ENCODE measurements around the gene ALG12.
"Not testable (repeated sequence)": the region's sequence is repeated elsewhere in the genome, so short reads cannot be mapped to it uniquely, and the experiment has no call there.

The ALG12 gene

GRCh38 chr22:49948116-49948957 is 30.1 kb upstream of the ALG12 start:
- no peak for TF ChIP-seq CTCF (conservative IDR thresholded peaks at IDR 0.05; ENCODE audit: low read depth, low read length)
- DNase-seq (ENCODE audit: low read depth), result no peak
- no peak overlapping the region for H3K4me3 ChIP-seq (ENCODE audit: low read length)

- TF ChIP-seq CTCF (conservative IDR thresholded peaks at IDR 0.05; ENCODE audit: low read depth, low read length), result no peak
- no peak for DNase-seq (ENCODE audit: low read depth)
- H3K4me3 ChIP-seq (ENCODE audit: low read length), result no peak overlapping the region
Observed at GRCh38 chr22:49947296-49947622, 29.0 kb upstream of the ALG12 start.

GRCh38 chr22:49946612-49947295 is 28.5 kb upstream of the ALG12 start:
- no peak for DNase-seq (ENCODE audit: low read depth)
- no peak for TF ChIP-seq CTCF (conservative IDR thresholded peaks at IDR 0.05; ENCODE audit: low read depth, low read length)
- no peak overlapping the region for H3K4me3 ChIP-seq (ENCODE audit: low read length)

GRCh38 chr22:49945042-49945794 is 27.0 kb upstream of the ALG12 start:
- DNase-seq (ENCODE audit: low read depth); H3K4me3 ChIP-seq (ENCODE audit: low read length): not testable (repeated sequence)

GRCh38 chr22:49944399-49944891 is 26.2 kb upstream of the ALG12 start:
- H3K4me3 ChIP-seq (ENCODE audit: low read length), result no peak overlapping the region
- TF ChIP-seq CTCF (conservative IDR thresholded peaks at IDR 0.05; ENCODE audit: low read depth, low read length), result no peak
- no peak for DNase-seq (ENCODE audit: low read depth)

GRCh38 chr22:49943771-49944398 is 25.6 kb upstream of the ALG12 start:
- no peak for TF ChIP-seq CTCF (conservative IDR thresholded peaks at IDR 0.05; ENCODE audit: low read depth, low read length)
- no peak overlapping the region for H3K4me3 ChIP-seq (ENCODE audit: low read length)
- DNase-seq (ENCODE audit: low read depth), result no peak

GRCh38 chr22:49943405-49943765 is 25.1 kb upstream of the ALG12 start:
- no peak overlapping the region for H3K4me3 ChIP-seq (ENCODE audit: low read length)
- TF ChIP-seq CTCF (conservative IDR thresholded peaks at IDR 0.05; ENCODE audit: low read depth, low read length), result no peak
- no peak for DNase-seq (ENCODE audit: low read depth)
